ENCODE data around the gene ADAMTSL1.

DNA sequence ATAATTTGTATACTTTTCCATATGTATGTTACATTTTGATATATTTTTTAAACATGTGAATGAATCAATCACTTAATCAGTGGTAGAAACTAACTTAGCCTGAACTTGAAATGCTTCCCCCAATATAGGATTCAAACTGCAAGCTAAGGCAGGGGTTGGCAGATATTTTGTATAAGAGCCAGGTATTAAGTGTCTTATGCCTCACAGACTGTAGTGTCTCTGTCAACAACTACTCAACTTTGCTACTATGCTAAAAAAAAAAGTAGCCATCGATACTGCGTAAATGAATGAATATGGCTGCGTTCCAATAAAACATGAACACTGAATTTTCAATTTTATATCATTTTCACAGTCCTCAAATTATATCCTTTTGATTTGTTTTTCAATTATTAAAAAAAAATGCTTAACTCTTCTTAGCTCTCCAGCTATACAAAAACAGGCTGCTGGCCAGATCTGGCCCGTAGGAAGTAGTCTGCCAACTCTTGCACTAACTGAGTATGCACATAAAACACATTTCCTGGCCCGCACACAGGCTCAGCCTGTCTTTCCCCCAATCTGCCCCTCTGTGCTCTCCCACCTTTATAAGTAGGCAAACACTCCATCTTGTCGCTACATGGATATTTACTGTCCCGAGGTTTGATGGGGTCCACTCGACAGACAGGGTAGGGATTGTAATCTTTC lies 467.2 kb downstream of the ADAMTSL1 start:
- TF ChIP-seq EZH2 (IDR thresholded peaks at IDR 0.05), result no peak
- no peak for TF ChIP-seq ELF1 (IDR thresholded peaks at IDR 0.05; ENCODE audit: borderline replicate concordance, low read depth)
- TF ChIP-seq, protein P1, sequence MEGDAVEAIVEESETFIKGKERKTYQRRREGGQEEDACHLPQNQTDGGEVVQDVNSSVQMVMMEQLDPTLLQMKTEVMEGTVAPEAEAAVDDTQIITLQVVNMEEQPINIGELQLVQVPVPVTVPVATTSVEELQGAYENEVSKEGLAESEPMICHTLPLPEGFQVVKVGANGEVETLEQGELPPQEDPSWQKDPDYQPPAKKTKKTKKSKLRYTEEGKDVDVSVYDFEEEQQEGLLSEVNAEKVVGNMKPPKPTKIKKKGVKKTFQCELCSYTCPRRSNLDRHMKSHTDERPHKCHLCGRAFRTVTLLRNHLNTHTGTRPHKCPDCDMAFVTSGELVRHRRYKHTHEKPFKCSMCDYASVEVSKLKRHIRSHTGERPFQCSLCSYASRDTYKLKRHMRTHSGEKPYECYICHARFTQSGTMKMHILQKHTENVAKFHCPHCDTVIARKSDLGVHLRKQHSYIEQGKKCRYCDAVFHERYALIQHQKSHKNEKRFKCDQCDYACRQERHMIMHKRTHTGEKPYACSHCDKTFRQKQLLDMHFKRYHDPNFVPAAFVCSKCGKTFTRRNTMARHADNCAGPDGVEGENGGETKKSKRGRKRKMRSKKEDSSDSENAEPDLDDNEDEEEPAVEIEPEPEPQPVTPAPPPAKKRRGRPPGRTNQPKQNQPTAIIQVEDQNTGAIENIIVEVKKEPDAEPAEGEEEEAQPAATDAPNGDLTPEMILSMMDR (IDR thresholded peaks at IDR 0.05 in 2 of 3, conservative IDR thresholded peaks at IDR 0.05 in 1 of 3; ENCODE audit: borderline replicate concordance in 1 of 3, insufficient read depth in 1 of 3, low read depth in 2 of 3, low read length in 2 of 3), result no peak
- TF ChIP-seq RAD21 (IDR thresholded peaks at IDR 0.05; ENCODE audit: low read depth), result no peak
- TF ChIP-seq, protein P2, sequence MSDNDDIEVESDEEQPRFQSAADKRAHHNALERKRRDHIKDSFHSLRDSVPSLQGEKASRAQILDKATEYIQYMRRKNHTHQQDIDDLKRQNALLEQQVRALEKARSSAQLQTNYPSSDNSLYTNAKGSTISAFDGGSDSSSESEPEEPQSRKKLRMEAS (IDR thresholded peaks at IDR 0.05), result no peak
- TF ChIP-seq EZH2phosphoT487 (IDR thresholded peaks at IDR 0.05; ENCODE audit: borderline replicate concordance), result no peak
- TF ChIP-seq POLR2A (IDR thresholded peaks at IDR 0.05; ENCODE audit: borderline replicate concordance, extremely low read depth, insufficient read depth, insufficient read length), result no peak
- TF ChIP-seq CEBPB (IDR thresholded peaks at IDR 0.05; ENCODE audit: low read depth), result no peak
- TF ChIP-seq POLR2AphosphoS5 (IDR thresholded peaks at IDR 0.05; ENCODE audit: low read depth, low read length), result no peak
- TF ChIP-seq YY1 (IDR thresholded peaks at IDR 0.05; ENCODE audit: extremely low read depth, insufficient replicate concordance, low read depth, low read length), result no peak
- TF ChIP-seq ZNF274 (IDR thresholded peaks at IDR 0.05; ENCODE audit: low read depth, low read length), result no peak
- TF ChIP-seq SIN3A (IDR thresholded peaks at IDR 0.05; ENCODE audit: low read depth), result no peak
- TF ChIP-seq EGR1 (IDR thresholded peaks at IDR 0.05; ENCODE audit: low read depth), result no peak
- TF ChIP-seq, protein P3, sequence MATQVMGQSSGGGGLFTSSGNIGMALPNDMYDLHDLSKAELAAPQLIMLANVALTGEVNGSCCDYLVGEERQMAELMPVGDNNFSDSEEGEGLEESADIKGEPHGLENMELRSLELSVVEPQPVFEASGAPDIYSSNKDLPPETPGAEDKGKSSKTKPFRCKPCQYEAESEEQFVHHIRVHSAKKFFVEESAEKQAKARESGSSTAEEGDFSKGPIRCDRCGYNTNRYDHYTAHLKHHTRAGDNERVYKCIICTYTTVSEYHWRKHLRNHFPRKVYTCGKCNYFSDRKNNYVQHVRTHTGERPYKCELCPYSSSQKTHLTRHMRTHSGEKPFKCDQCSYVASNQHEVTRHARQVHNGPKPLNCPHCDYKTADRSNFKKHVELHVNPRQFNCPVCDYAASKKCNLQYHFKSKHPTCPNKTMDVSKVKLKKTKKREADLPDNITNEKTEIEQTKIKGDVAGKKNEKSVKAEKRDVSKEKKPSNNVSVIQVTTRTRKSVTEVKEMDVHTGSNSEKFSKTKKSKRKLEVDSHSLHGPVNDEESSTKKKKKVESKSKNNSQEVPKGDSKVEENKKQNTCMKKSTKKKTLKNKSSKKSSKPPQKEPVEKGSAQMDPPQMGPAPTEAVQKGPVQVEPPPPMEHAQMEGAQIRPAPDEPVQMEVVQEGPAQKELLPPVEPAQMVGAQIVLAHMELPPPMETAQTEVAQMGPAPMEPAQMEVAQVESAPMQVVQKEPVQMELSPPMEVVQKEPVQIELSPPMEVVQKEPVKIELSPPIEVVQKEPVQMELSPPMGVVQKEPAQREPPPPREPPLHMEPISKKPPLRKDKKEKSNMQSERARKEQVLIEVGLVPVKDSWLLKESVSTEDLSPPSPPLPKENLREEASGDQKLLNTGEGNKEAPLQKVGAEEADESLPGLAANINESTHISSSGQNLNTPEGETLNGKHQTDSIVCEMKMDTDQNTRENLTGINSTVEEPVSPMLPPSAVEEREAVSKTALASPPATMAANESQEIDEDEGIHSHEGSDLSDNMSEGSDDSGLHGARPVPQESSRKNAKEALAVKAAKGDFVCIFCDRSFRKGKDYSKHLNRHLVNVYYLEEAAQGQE (IDR thresholded peaks at IDR 0.05; ENCODE audit: low read depth), result no peak
